Ovary (tissue), 3 donors: ENCODE measurements around the gene S100A13.

ENCODE experiments used
- CTCF ChIP-seq, 3 donors: fragments of 450-650 bp in 2 of 3; fragments of 200-600 bp in 1 of 3; IDR thresholded peaks; one replicate each; pipeline versions ENCODE4 v1.5.1 to v1.8.0; 2016 to 2022; ENCODE audit warnings: antibody characterized with exemption in 3 of 3, mild to moderate bottlenecking in 1 of 3
- EP300 ChIP-seq: sonication (generic); formaldehyde crosslinking; IDR thresholded peaks from one replicate; pipeline ENCODE4 v1.6.1; 2017; ENCODE audit warnings: antibody characterized with exemption
- POLR2A ChIP-seq: fragments of 450-650 bp; IDR thresholded peaks from one replicate; pipeline ENCODE4 v1.6.1; 2017; ENCODE audit warnings: antibody characterized with exemption, mild to moderate bottlenecking, moderate library complexity
- donor health status: DM: no; HTN: no; CAD: no.

GRCh38 chr1:153570874-153571273, 56.4 kb downstream of the S100A13 start:
- no peak for TF ChIP-seq CTCF (IDR thresholded peaks at IDR 0.05)
- no peak for TF ChIP-seq EP300
- no peak for TF ChIP-seq POLR2A
